Measurements from ENCODE around the gene DKK2. TPM values are rescaled to one million over a fixed set of nuclear protein-coding genes. Genes with fewer than 3 reads are reported as not detected.

The DKK2 gene
- polyA plus RNA-seq, 1 of the 3 experiments (the other 2 are of a cell fraction), result 53.1 TPM

- no peaks in the 10 kb centered on the region for H3K9me2 ChIP-seq
- H4K20me1 ChIP-seq (ENCODE audit: insufficient read depth), result no peaks in the 10 kb centered on the region
These were observed 106.9 kb downstream of the DKK2 start for GRCh38 chr4:106929248-106929647.

GRCh38 chr4:106914223-106914622 is 121.9 kb downstream of the DKK2 start:
- CTCF ChIA-PET, result no interaction called here
- no peak overlapping the region for H3K27ac ChIP-seq (ENCODE audit: low read depth in 2 of 2, low read length in 1 of 2)
- no peak overlapping the region for H2AFZ ChIP-seq (ENCODE audit: low read depth)
- no peak overlapping the region for H3K4me3 ChIP-seq (ENCODE audit: low read depth in 2 of 2, low read length in 1 of 2)
- TF ChIP-seq ELF1 (IDR thresholded peaks at IDR 0.05), result no peak
- TF ChIP-seq RAD21 (IDR thresholded peaks at IDR 0.05; ENCODE audit: low read length), result no peak
- TF ChIP-seq TAF1 (IDR thresholded peaks at IDR 0.05; ENCODE audit: borderline replicate concordance, low read depth, low read length), result no peak
- no peak for TF ChIP-seq RFX5 (IDR thresholded peaks at IDR 0.05; ENCODE audit: low read length)
- TF ChIP-seq MXI1 (IDR thresholded peaks at IDR 0.05; ENCODE audit: low read depth, low read length), result no peak
- TF ChIP-seq FOXJ3 (CRISPR knock-in tag; IDR thresholded peaks at IDR 0.05), result no peak
- TF ChIP-seq SIN3A (IDR thresholded peaks at IDR 0.05; ENCODE audit: borderline replicate concordance, low read depth, low read length), result no peak
- POLR2A ChIA-PET, result no interaction called here
- no peaks in the 10 kb centered on the region for H3K79me2 ChIP-seq (ENCODE audit: insufficient read depth)
- no peaks in the 10 kb centered on the region for H3K9me2 ChIP-seq
- H4K20me1 ChIP-seq (ENCODE audit: insufficient read depth), result no peaks in the 10 kb centered on the region
- no peak overlapping the region for H3K4me2 ChIP-seq
- no peaks in the 10 kb centered on the region for H3K9me3 ChIP-seq
- 78% methylated on average over 3 of the region's 3 CpGs for WGBS (ENCODE audit: low lambda C conversion rate)
- no peaks in the 10 kb centered on the region for H3K27me3 ChIP-seq (ENCODE audit: insufficient read depth)
- no peaks in the 10 kb centered on the region for H3K4me1 ChIP-seq (ENCODE audit: control insufficient read depth in 1 of 2, insufficient read depth in 2 of 2, low read depth in 1 of 2, low read length in 1 of 2)
- no peak overlapping the region for H3K9ac ChIP-seq
- DNase-seq, result no peak
- H3K36me3 ChIP-seq (replicated peaks in 1 of 2; ENCODE audit: control insufficient read depth in 1 of 2, insufficient read depth in 2 of 2, low read length in 1 of 2), result peaks cover 0 to 2% of the 10 kb centered on the region in 2 experiments
- no peaks in the 10 kb centered on the region for H3F3A ChIP-seq (replicated peaks; ENCODE audit: insufficient read depth)

More at GRCh38 chr4:106929248-106929647, 106.9 kb downstream of the DKK2 start:
- Histone ChIP-seq H3K4me1 (ENCODE audit: control insufficient read depth in 1 of 2, insufficient read depth in 2 of 2, low read depth in 1 of 2, low read length in 1 of 2) (peaks cover 0 to 4% of the 10 kb centered on the region in 2 experiments; a peak in 1 of 4 replicates), H3K36me3 (replicated peaks in 1 of 2; ENCODE audit: control insufficient read depth in 1 of 2, insufficient read depth in 2 of 2, low read length in 1 of 2) (peaks cover 0 to 19% of the 10 kb centered on the region in 2 experiments), H3K4me2 (no peak overlapping the region), H2AFZ (ENCODE audit: low read depth) (no peak overlapping the region), H3K9me3 (no peaks in the 10 kb centered on the region), H3K27ac (ENCODE audit: low read depth in 2 of 2, low read length in 1 of 2) (no peak overlapping the region), H3K27me3 (ENCODE audit: insufficient read depth) (no peaks in the 10 kb centered on the region), H3K9ac (no peak overlapping the region), H3K79me2 (ENCODE audit: insufficient read depth) (no peaks in the 10 kb centered on the region), H3K4me3 (ENCODE audit: low read depth in 2 of 2, low read length in 1 of 2) (no peak overlapping the region), H3F3A (replicated peaks; ENCODE audit: insufficient read depth) (no peaks in the 10 kb centered on the region)
- no peak for DNase-seq
- ChIA-PET POLR2A (no interaction called here), CTCF (no interaction called here)
- 91% methylated on average over 2 of the region's 2 CpGs for WGBS (ENCODE audit: low lambda C conversion rate)
- TF ChIP-seq MEF2A (IDR thresholded peaks at IDR 0.05; ENCODE audit: borderline replicate concordance, low read depth) (no peak), POLR2AphosphoS5 (IDR thresholded peaks at IDR 0.05; ENCODE audit: low read depth, low read length) (no peak), YY1 (IDR thresholded peaks at IDR 0.05; ENCODE audit: low read depth) (no peak), EZH2phosphoT487 (IDR thresholded peaks at IDR 0.05; ENCODE audit: borderline replicate concordance, low read depth) (no peak), SIN3A (IDR thresholded peaks at IDR 0.05; ENCODE audit: borderline replicate concordance, low read depth, low read length) (no peak), REST (IDR thresholded peaks at IDR 0.05; ENCODE audit: low read depth, low read length) (no peak)
- TF ChIP-seq, protein P1, sequence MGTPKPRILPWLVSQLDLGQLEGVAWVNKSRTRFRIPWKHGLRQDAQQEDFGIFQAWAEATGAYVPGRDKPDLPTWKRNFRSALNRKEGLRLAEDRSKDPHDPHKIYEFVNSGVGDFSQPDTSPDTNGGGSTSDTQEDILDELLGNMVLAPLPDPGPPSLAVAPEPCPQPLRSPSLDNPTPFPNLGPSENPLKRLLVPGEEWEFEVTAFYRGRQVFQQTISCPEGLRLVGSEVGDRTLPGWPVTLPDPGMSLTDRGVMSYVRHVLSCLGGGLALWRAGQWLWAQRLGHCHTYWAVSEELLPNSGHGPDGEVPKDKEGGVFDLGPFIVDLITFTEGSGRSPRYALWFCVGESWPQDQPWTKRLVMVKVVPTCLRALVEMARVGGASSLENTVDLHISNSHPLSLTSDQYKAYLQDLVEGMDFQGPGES (IDR thresholded peaks at IDR 0.05; ENCODE audit: low read depth, low read length), result no peak
